Kidney epithelial cell (primary cell): ENCODE measurements around the gene CTAG2. TPM values are rescaled to one million over a fixed set of nuclear protein-coding genes. Genes with fewer than 3 reads are reported as not detected.

Experiments used
- DNase-seq: peaks from one replicate; pipeline ENCODE4 v3.0.0-alpha.2; 2010; ENCODE audit warnings: low read depth
- H3K27me3 ChIP-seq: 2 replicates; pipeline ENCODE4 v1.6.0; 2011; ENCODE audit warnings: low read length; ENCODE audit not compliant: control insufficient read depth, insufficient read depth
- H3K36me3 ChIP-seq: 2 replicates; pipeline ENCODE4 v1.5.1; 2011; ENCODE audit warnings: low read length; ENCODE audit not compliant: control insufficient read depth, insufficient read depth
- H3K4me3 ChIP-seq: 2 replicates; pipeline ENCODE4 v1.5.1; 2011; ENCODE audit warnings: low read depth, mild to moderate bottlenecking, control low read depth, low read length
- total RNA-seq: library from RNA; depleted of rRNA; stranded (reverse); fragments of >200 nt; gene quantifications from 2 replicates; pipeline ENCODE4 v1.2.3, GENCODE V29; 2015
- TF ChIP-seq, protein P1 (sequence below): IDR thresholded peaks from 2 replicates; pipeline ENCODE4 v1.5.1; 2011; ENCODE audit warnings: mild to moderate bottlenecking, moderate library complexity, low read length, control low read depth, inconsistent platforms; ENCODE audit not compliant: insufficient read depth, poor library complexity, severe bottlenecking

CTAG2 gene
- total RNA-seq, 1 donor from 2014 or later = not detected

- Histone ChIP-seq H3K27me3 (no peaks in the 10 kb centered on the region), H3K4me3 (no peak overlapping the region), H3K36me3 (no peaks in the 10 kb centered on the region)
- TF ChIP-seq, protein P1, sequence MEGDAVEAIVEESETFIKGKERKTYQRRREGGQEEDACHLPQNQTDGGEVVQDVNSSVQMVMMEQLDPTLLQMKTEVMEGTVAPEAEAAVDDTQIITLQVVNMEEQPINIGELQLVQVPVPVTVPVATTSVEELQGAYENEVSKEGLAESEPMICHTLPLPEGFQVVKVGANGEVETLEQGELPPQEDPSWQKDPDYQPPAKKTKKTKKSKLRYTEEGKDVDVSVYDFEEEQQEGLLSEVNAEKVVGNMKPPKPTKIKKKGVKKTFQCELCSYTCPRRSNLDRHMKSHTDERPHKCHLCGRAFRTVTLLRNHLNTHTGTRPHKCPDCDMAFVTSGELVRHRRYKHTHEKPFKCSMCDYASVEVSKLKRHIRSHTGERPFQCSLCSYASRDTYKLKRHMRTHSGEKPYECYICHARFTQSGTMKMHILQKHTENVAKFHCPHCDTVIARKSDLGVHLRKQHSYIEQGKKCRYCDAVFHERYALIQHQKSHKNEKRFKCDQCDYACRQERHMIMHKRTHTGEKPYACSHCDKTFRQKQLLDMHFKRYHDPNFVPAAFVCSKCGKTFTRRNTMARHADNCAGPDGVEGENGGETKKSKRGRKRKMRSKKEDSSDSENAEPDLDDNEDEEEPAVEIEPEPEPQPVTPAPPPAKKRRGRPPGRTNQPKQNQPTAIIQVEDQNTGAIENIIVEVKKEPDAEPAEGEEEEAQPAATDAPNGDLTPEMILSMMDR = no peak
- no peak for DNase-seq
These were observed 8.5 kb upstream of the CTAG2 start for GRCh38 chrX:154661899-154662298.

- no peak for DNase-seq
- TF ChIP-seq, protein P1 = no peak
- H3K36me3 ChIP-seq = no peaks in the 10 kb centered on the region
- no peaks in the 10 kb centered on the region for H3K27me3 ChIP-seq
- no peak overlapping the region for H3K4me3 ChIP-seq
These were observed 7.8 kb upstream of the CTAG2 start for GRCh38 chrX:154661170-154661569.

- Histone ChIP-seq H3K36me3 (no peaks in the 10 kb centered on the region), H3K4me3 (no peak overlapping the region), H3K27me3 (no peaks in the 10 kb centered on the region)
- DNase-seq = no peak
- TF ChIP-seq, protein P1 = no peak
These were observed 7.2 kb upstream of the CTAG2 start for GRCh38 chrX:154660541-154660940.

GRCh38 chrX:154658957-154659356 is 5.6 kb upstream of the CTAG2 start:
- no peak overlapping the region for H3K4me3 ChIP-seq
- H3K36me3 ChIP-seq = no peaks in the 10 kb centered on the region
- TF ChIP-seq, protein P1 = no peak
- no peak for DNase-seq
- no peaks in the 10 kb centered on the region for H3K27me3 ChIP-seq

DNA sequence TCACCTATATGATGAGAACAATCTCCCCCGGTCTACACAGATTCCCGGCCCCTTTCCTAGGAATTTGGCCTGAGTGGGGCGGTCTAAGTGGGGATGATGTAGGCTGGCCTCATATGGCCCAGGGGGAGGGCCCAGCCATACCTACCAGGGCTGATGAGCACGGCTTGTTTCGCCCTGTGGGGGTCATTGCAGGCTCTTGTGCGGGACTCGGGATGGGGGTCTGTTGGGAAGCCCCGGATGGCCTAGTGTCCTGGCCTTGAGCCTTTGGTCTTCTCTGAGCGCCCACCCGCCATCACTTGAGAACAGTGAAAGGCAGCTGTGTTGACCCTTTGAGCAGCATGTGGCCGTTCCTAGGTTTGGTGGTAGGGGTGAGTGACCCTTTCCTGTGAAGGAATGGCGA is 4.8 kb upstream of the CTAG2 start:
- no peak for DNase-seq
- H3K4me3 ChIP-seq = no peak overlapping the region
- no peaks in the 10 kb centered on the region for H3K27me3 ChIP-seq
- TF ChIP-seq, protein P1 = no peak
- no peaks in the 10 kb centered on the region for H3K36me3 ChIP-seq

DNA sequence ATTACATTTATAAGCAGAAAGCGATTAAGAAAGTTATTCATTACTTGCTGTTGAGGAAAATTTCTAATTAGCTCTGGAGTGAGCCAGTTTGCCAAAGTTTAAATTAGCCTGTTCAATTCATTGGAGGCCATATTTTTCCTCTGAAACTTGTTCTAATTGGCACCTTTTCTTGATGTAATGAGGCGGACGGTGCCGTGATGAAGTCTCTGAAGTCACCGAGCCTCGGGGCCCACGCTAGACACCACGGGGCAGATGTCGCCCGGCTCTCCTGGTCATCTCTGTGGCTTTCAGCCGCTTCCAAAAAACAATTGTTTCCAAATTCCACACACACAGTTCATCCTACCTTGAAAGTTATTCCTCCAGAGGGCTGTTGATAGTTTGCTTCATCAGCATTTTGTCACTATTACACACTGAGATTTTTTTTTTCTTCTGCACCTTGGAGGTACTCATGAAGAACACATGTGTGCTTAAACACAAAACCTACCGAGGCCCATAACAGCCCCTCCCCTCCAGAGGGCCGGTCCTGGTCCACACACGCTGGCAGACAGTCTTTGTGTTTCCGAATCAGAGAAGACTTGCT is 3.9 kb upstream of the CTAG2 start:
- no peaks in the 10 kb centered on the region for H3K36me3 ChIP-seq
- TF ChIP-seq, protein P1 = no peak
- no peak overlapping the region for H3K4me3 ChIP-seq
- no peak for DNase-seq
- H3K27me3 ChIP-seq = no peaks in the 10 kb centered on the region
